ENCODE measurements around the gene SPRR3.

The SPRR3 gene

GRCh38 chr1:152962876-152963415 is 38.6 kb upstream of the SPRR3 start:
- no peak overlapping the region for H2BK120ac ChIP-seq (ENCODE audit: low read depth, low read length)
- no peak for DNase-seq (ENCODE audit: low spot score)
- no peak overlapping the region for H3K4ac ChIP-seq (ENCODE audit: low read length)
- WGBS, 2 donors (ENCODE audit: extremely low coverage in 2 of 2, insufficient read length in 2 of 2, insufficient replicate concordance in 1 of 2), result no CpG with 5 or more reads among the region's 2 CpGs
- H3K9me3 ChIP-seq (replicated peaks in 1 of 2; ENCODE audit: control insufficient read depth in 2 of 2, insufficient read depth in 1 of 2, low read depth in 1 of 2, low read length in 2 of 2), result no peaks in the 10 kb centered on the region
- H3K36me3 ChIP-seq (replicated peaks in 1 of 2; ENCODE audit: control insufficient read depth in 2 of 2, insufficient read depth in 2 of 2, low read length in 2 of 2), result no peaks in the 10 kb centered on the region
- no peak overlapping the region for H4K8ac ChIP-seq (ENCODE audit: low read depth, low read length)
- H3K4me2 ChIP-seq (ENCODE audit: insufficient read depth, low read length, poor library complexity, severe bottlenecking), result no peak overlapping the region
- no peak overlapping the region for H2BK15ac ChIP-seq (ENCODE audit: low read length)
- H2BK12ac ChIP-seq (ENCODE audit: low read length), result no peak overlapping the region
- H4K91ac ChIP-seq (ENCODE audit: low read depth, low read length, poor library complexity), result no peak overlapping the region
- no peaks in the 10 kb centered on the region for H3K79me1 ChIP-seq (ENCODE audit: low read depth, low read length)
- H3K23ac ChIP-seq (ENCODE audit: low read depth, low read length, poor library complexity), result no peak overlapping the region
- H2AK5ac ChIP-seq (ENCODE audit: low read depth, low read length), result no peak overlapping the region
- H3K9ac ChIP-seq (ENCODE audit: low read depth, low read length, poor library complexity), result no peak overlapping the region
- no peak overlapping the region for H3K27ac ChIP-seq (replicated peaks; ENCODE audit: low read length)
- no peak overlapping the region for H2BK5ac ChIP-seq (ENCODE audit: low read length)
- no peak overlapping the region for H2AFZ ChIP-seq (ENCODE audit: low read length)
- H3K4me1 ChIP-seq (ENCODE audit: control insufficient read depth in 2 of 2, insufficient read depth in 1 of 2, low read depth in 1 of 2, low read length in 2 of 2), result no peaks in the 10 kb centered on the region
- no peak overlapping the region for H3K4me3 ChIP-seq (ENCODE audit: low read length in 2 of 2)
- no peak overlapping the region for H3K18ac ChIP-seq (ENCODE audit: low read length)
- no peak overlapping the region for H3K14ac ChIP-seq (ENCODE audit: low read length)
- H3K27me3 ChIP-seq (ENCODE audit: control insufficient read depth in 3 of 3, insufficient read depth in 3 of 3, low read depth in 1 of 3, low read length in 3 of 3), result no peaks in the 10 kb centered on the region

GRCh38 chr1:152964536-152964935 is 37.0 kb upstream of the SPRR3 start:
- H3K23ac ChIP-seq (ENCODE audit: low read depth, low read length, poor library complexity), result no peak overlapping the region
- no peak overlapping the region for H2BK12ac ChIP-seq (ENCODE audit: low read length)
- no peak overlapping the region for H2AFZ ChIP-seq (ENCODE audit: low read length)
- no peak overlapping the region for H4K91ac ChIP-seq (ENCODE audit: low read depth, low read length, poor library complexity)
- H3K4me2 ChIP-seq (ENCODE audit: insufficient read depth, low read length, poor library complexity, severe bottlenecking), result no peak overlapping the region
- H2BK120ac ChIP-seq (ENCODE audit: low read depth, low read length), result no peak overlapping the region
- no peak overlapping the region for H4K8ac ChIP-seq (ENCODE audit: low read depth, low read length)
- H3K4ac ChIP-seq (ENCODE audit: low read length), result no peak overlapping the region
- DNase-seq (ENCODE audit: low spot score), result no peak
- H2AK5ac ChIP-seq (ENCODE audit: low read depth, low read length), result no peak overlapping the region
- no peak overlapping the region for H2BK15ac ChIP-seq (ENCODE audit: low read length)
- H3K27ac ChIP-seq (replicated peaks; ENCODE audit: low read length), result no peak overlapping the region
- H3K4me3 ChIP-seq (ENCODE audit: low read length in 2 of 2), result no peak overlapping the region
- no peak overlapping the region for H3K18ac ChIP-seq (ENCODE audit: low read length)
- no peak overlapping the region for H2BK5ac ChIP-seq (ENCODE audit: low read length)
- no peaks in the 10 kb centered on the region for H3K9me3 ChIP-seq (replicated peaks in 1 of 2; ENCODE audit: control insufficient read depth in 2 of 2, insufficient read depth in 1 of 2, low read depth in 1 of 2, low read length in 2 of 2)
- H3K9ac ChIP-seq (ENCODE audit: low read depth, low read length, poor library complexity), result no peak overlapping the region
- H3K4me1 ChIP-seq (ENCODE audit: control insufficient read depth in 2 of 2, insufficient read depth in 1 of 2, low read depth in 1 of 2, low read length in 2 of 2), result no peaks in the 10 kb centered on the region
- peaks cover 0 to 4% (median 0%) of the 10 kb centered on the region in 3 experiments for H3K27me3 ChIP-seq (ENCODE audit: control insufficient read depth in 3 of 3, insufficient read depth in 3 of 3, low read depth in 1 of 3, low read length in 3 of 3)
- H3K36me3 ChIP-seq (replicated peaks in 1 of 2; ENCODE audit: control insufficient read depth in 2 of 2, insufficient read depth in 2 of 2, low read length in 2 of 2), result no peaks in the 10 kb centered on the region
- WGBS, 2 donors (ENCODE audit: extremely low coverage in 2 of 2, insufficient read length in 2 of 2, insufficient replicate concordance in 1 of 2), result no CpG with 5 or more reads among the region's 1 CpG
- no peak overlapping the region for H3K14ac ChIP-seq (ENCODE audit: low read length)
- H3K79me1 ChIP-seq (ENCODE audit: low read depth, low read length), result no peaks in the 10 kb centered on the region

DNA sequence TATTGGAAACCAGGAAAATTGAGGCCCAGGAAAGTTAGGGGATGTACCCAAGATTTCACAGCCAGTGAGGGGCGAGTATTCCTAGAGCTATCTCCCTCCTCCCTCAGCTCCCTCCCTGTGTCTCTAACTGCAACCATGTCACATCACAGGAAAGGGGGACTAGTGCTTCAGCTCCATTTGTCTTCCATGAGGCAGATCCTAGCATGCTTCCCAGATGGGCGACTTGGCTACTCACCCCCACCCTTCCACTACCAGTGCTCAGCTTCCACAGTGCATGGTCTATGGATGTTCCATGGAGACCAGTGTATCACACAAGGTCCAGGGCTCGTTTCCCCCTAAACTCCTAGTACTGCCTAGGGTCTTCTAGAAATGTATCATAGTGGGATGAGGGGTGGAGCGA is 35.7 kb upstream of the SPRR3 start:
- no peak overlapping the region for H4K8ac ChIP-seq (ENCODE audit: low read depth, low read length)
- no peak overlapping the region for H3K14ac ChIP-seq (ENCODE audit: low read length)
- H2BK12ac ChIP-seq (ENCODE audit: low read length), result no peak overlapping the region
- H3K23ac ChIP-seq (ENCODE audit: low read depth, low read length, poor library complexity), result no peak overlapping the region
- DNase-seq (ENCODE audit: low spot score), result no peak
- peaks cover 0 to 4% (median 0%) of the 10 kb centered on the region in 3 experiments for H3K27me3 ChIP-seq (ENCODE audit: control insufficient read depth in 3 of 3, insufficient read depth in 3 of 3, low read depth in 1 of 3, low read length in 3 of 3)
- H3K27ac ChIP-seq (replicated peaks; ENCODE audit: low read length), result no peak overlapping the region
- H2AK5ac ChIP-seq (ENCODE audit: low read depth, low read length), result no peak overlapping the region
- no peak overlapping the region for H3K18ac ChIP-seq (ENCODE audit: low read length)
- no peaks in the 10 kb centered on the region for H3K9me3 ChIP-seq (replicated peaks in 1 of 2; ENCODE audit: control insufficient read depth in 2 of 2, insufficient read depth in 1 of 2, low read depth in 1 of 2, low read length in 2 of 2)
- H3K4me3 ChIP-seq (ENCODE audit: low read length in 2 of 2), result no peak overlapping the region
- no peak overlapping the region for H3K4me2 ChIP-seq (ENCODE audit: insufficient read depth, low read length, poor library complexity, severe bottlenecking)
- H3K9ac ChIP-seq (ENCODE audit: low read depth, low read length, poor library complexity), result no peak overlapping the region
- H3K36me3 ChIP-seq (replicated peaks in 1 of 2; ENCODE audit: control insufficient read depth in 2 of 2, insufficient read depth in 2 of 2, low read length in 2 of 2), result no peaks in the 10 kb centered on the region
- no peaks in the 10 kb centered on the region for H3K4me1 ChIP-seq (ENCODE audit: control insufficient read depth in 2 of 2, insufficient read depth in 1 of 2, low read depth in 1 of 2, low read length in 2 of 2)
- no peak overlapping the region for H2BK5ac ChIP-seq (ENCODE audit: low read length)
- H2BK120ac ChIP-seq (ENCODE audit: low read depth, low read length), result no peak overlapping the region
- no peak overlapping the region for H2AFZ ChIP-seq (ENCODE audit: low read length)
- no peak overlapping the region for H4K91ac ChIP-seq (ENCODE audit: low read depth, low read length, poor library complexity)
- H3K79me1 ChIP-seq (ENCODE audit: low read depth, low read length), result no peaks in the 10 kb centered on the region
- no peak overlapping the region for H2BK15ac ChIP-seq (ENCODE audit: low read length)
- WGBS, 2 donors (ENCODE audit: extremely low coverage in 2 of 2, insufficient read length in 2 of 2, insufficient replicate concordance in 1 of 2), result no CpG with 5 or more reads among the region's 4 CpGs
- H3K4ac ChIP-seq (ENCODE audit: low read length), result no peak overlapping the region

GRCh38 chr1:152967201-152967600 is 34.3 kb upstream of the SPRR3 start:
- no CpG with 5 or more reads among the region's 7 CpGs for WGBS, 2 donors (ENCODE audit: extremely low coverage in 2 of 2, insufficient read length in 2 of 2, insufficient replicate concordance in 1 of 2)

More at GRCh38 chr1:152967201-152967600, 34.3 kb upstream of the SPRR3 start:
- no peak overlapping the region for H3K14ac ChIP-seq (ENCODE audit: low read length)
- no peak overlapping the region for H2AK5ac ChIP-seq (ENCODE audit: low read depth, low read length)
- no peak overlapping the region for H3K4me3 ChIP-seq (ENCODE audit: low read length in 2 of 2)
- H3K18ac ChIP-seq (ENCODE audit: low read length), result no peak overlapping the region
- no peaks in the 10 kb centered on the region for H3K4me1 ChIP-seq (ENCODE audit: control insufficient read depth in 2 of 2, insufficient read depth in 1 of 2, low read depth in 1 of 2, low read length in 2 of 2)
- H3K4me2 ChIP-seq (ENCODE audit: insufficient read depth, low read length, poor library complexity, severe bottlenecking), result no peak overlapping the region
- H2BK12ac ChIP-seq (ENCODE audit: low read length), result no peak overlapping the region
- H4K91ac ChIP-seq (ENCODE audit: low read depth, low read length, poor library complexity), result no peak overlapping the region
- peaks cover 0 to 4% (median 0%) of the 10 kb centered on the region in 3 experiments for H3K27me3 ChIP-seq (ENCODE audit: control insufficient read depth in 3 of 3, insufficient read depth in 3 of 3, low read depth in 1 of 3, low read length in 3 of 3)
- no peaks in the 10 kb centered on the region for H3K36me3 ChIP-seq (replicated peaks in 1 of 2; ENCODE audit: control insufficient read depth in 2 of 2, insufficient read depth in 2 of 2, low read length in 2 of 2)
- no peak overlapping the region for H2BK120ac ChIP-seq (ENCODE audit: low read depth, low read length)
- no peak overlapping the region for H2BK15ac ChIP-seq (ENCODE audit: low read length)
- H3K9ac ChIP-seq (ENCODE audit: low read depth, low read length, poor library complexity), result no peak overlapping the region
- no peak overlapping the region for H4K8ac ChIP-seq (ENCODE audit: low read depth, low read length)
- no peak for DNase-seq (ENCODE audit: low spot score)
- H3K9me3 ChIP-seq (replicated peaks in 1 of 2; ENCODE audit: control insufficient read depth in 2 of 2, insufficient read depth in 1 of 2, low read depth in 1 of 2, low read length in 2 of 2), result no peaks in the 10 kb centered on the region
- H2AFZ ChIP-seq (ENCODE audit: low read length), result no peak overlapping the region
- no peak overlapping the region for H3K27ac ChIP-seq (replicated peaks; ENCODE audit: low read length)
- no peak overlapping the region for H2BK5ac ChIP-seq (ENCODE audit: low read length)
- no peak overlapping the region for H3K23ac ChIP-seq (ENCODE audit: low read depth, low read length, poor library complexity)
- H3K79me1 ChIP-seq (ENCODE audit: low read depth, low read length), result no peaks in the 10 kb centered on the region
- H3K4ac ChIP-seq (ENCODE audit: low read length), result no peak overlapping the region

Data from neuronal stem cell (in vitro differentiated cells).